ENCODE results near the gene CHCHD6.

Gene CHCHD6

DNA sequence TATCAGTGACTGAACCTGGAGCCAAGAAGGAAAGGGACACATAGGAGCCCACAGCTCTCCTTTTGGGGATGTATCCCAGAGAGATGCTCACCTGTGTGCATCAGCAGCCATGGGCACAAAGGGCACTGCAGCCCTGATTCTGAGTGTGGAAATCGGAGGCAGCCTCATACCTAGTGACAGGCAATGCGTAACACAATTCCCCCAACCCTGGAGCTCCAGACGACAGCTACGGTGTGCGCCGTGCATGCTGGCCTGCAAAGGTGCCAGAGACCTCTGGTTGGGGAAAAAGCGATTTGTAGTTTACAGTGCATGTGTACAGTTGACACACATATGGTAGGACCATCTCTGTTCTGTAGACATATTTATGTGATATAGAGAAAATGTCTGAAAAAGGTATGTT is 219.9 kb downstream of the CHCHD6 start:
- DNase-seq (ENCODE audit: low spot score) = no peak
- in situ Hi-C loops (cut with MboI; ENCODE audit: low pct_unique_long_range_greater_than_20kb, low sequenced_read_pairs, unreplicated experiment) = no loop called here
- TF ChIP-seq, protein P1, sequence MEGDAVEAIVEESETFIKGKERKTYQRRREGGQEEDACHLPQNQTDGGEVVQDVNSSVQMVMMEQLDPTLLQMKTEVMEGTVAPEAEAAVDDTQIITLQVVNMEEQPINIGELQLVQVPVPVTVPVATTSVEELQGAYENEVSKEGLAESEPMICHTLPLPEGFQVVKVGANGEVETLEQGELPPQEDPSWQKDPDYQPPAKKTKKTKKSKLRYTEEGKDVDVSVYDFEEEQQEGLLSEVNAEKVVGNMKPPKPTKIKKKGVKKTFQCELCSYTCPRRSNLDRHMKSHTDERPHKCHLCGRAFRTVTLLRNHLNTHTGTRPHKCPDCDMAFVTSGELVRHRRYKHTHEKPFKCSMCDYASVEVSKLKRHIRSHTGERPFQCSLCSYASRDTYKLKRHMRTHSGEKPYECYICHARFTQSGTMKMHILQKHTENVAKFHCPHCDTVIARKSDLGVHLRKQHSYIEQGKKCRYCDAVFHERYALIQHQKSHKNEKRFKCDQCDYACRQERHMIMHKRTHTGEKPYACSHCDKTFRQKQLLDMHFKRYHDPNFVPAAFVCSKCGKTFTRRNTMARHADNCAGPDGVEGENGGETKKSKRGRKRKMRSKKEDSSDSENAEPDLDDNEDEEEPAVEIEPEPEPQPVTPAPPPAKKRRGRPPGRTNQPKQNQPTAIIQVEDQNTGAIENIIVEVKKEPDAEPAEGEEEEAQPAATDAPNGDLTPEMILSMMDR (IDR thresholded peaks at IDR 0.05; ENCODE audit: extremely low read depth, insufficient read depth, missing control alignments) = no peak

- no peak for DNase-seq (ENCODE audit: low spot score)
- TF ChIP-seq, protein P1 (IDR thresholded peaks at IDR 0.05; ENCODE audit: extremely low read depth, insufficient read depth, missing control alignments) = no peak
- in situ Hi-C loops (cut with MboI; ENCODE audit: low pct_unique_long_range_greater_than_20kb, low sequenced_read_pairs, unreplicated experiment) = no loop called here
Observed at GRCh38 chr3:126924458-126924857, 220.4 kb downstream of the CHCHD6 start.

GRCh38 chr3:126925411-126926171 is 221.6 kb downstream of the CHCHD6 start:
- DNase-seq (ENCODE audit: low spot score) = no peak
- TF ChIP-seq, protein P1 (IDR thresholded peaks at IDR 0.05; ENCODE audit: extremely low read depth, insufficient read depth, missing control alignments) = no peak
- in situ Hi-C loops (cut with MboI; ENCODE audit: low pct_unique_long_range_greater_than_20kb, low sequenced_read_pairs, unreplicated experiment) = no loop called here

GRCh38 chr3:126926684-126927400 is 222.8 kb downstream of the CHCHD6 start:
- in situ Hi-C loops (cut with MboI; ENCODE audit: low pct_unique_long_range_greater_than_20kb, low sequenced_read_pairs, unreplicated experiment) = no loop called here
- no peak for DNase-seq (ENCODE audit: low spot score)

DNA sequence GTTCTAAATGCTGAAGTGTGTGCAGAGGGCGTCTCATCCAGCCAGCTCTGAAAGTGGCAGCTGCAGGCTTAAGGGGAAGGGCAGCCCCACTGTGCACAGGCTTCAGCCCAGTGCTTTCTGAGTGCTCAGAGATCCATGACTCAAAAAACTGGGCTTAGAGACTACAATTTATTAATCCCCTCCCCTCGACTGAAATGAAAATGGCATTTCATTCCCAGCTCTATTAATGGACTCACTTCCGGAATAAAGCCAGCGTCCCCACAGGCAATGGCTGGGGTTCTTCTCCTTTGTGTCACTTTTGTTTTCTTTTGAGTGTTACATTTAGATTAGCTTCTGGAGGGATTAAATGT is 223.3 kb downstream of the CHCHD6 start:
- DNase-seq (ENCODE audit: low spot score) = no peak
- TF ChIP-seq, protein P1 (IDR thresholded peaks at IDR 0.05; ENCODE audit: extremely low read depth, insufficient read depth, missing control alignments) = no peak
- in situ Hi-C loops (cut with MboI; ENCODE audit: low pct_unique_long_range_greater_than_20kb, low sequenced_read_pairs, unreplicated experiment) = no loop called here

More at GRCh38 chr3:126926684-126927400, 222.8 kb downstream of the CHCHD6 start:
- TF ChIP-seq, protein P1 (IDR thresholded peaks at IDR 0.05; ENCODE audit: extremely low read depth, insufficient read depth, missing control alignments) = no peak

- TF ChIP-seq, protein P1 (IDR thresholded peaks at IDR 0.05; ENCODE audit: extremely low read depth, insufficient read depth, missing control alignments) = no peak
- no peak for DNase-seq (ENCODE audit: low spot score)
- in situ Hi-C loops (cut with MboI; ENCODE audit: low pct_unique_long_range_greater_than_20kb, low sequenced_read_pairs, unreplicated experiment) = no loop called here
Observed at GRCh38 chr3:126927846-126928245, 223.8 kb downstream of the CHCHD6 start.
